HG02763 (cell line): Measurements from ENCODE around the gene RPL18.
"Not testable (repeated sequence)": the region's sequence is repeated elsewhere in the genome, so short reads cannot be mapped to it uniquely, and the experiment has no call there.

Experiments
- ATAC-seq: cut with Tn5 transposase; IDR thresholded peaks from one replicate; pipeline ENCODE4 v1.9.1; 2021; ENCODE audit warnings: mild to moderate bottlenecking, moderate library complexity; ENCODE audit not compliant: unreplicated experiment

The RPL18 gene

GRCh38 chr19:48618916-48619691, at the start of gene RPL18, which contains the start of gene SPHK2:
Gene RPL18 (minus strand): TSS chr19:48619178. CDS start chr19:48619143, 35 bp downstream.
Gene SPHK2 (plus strand): TSS chr19:48619506. CDS start chr19:48620515, 1,009 bp downstream.
- ATAC-seq, result peak; percentile 84

GRCh38 chr19:48668761-48669160, 49.8 kb upstream of the RPL18 start:
- no peak for ATAC-seq

- ATAC-seq, result no peak
These were observed 49.4 kb upstream of the RPL18 start for GRCh38 chr19:48668332-48668731.

GRCh38 chr19:48665786-48666185, 46.8 kb upstream of the RPL18 start:
- no peak for ATAC-seq

GRCh38 chr19:48664476-48664875, 45.5 kb upstream of the RPL18 start:
- ATAC-seq, result no peak

- no peak for ATAC-seq
These were observed 44.7 kb upstream of the RPL18 start for GRCh38 chr19:48663667-48664066.

- ATAC-seq, result no peak
These were observed 42.7 kb upstream of the RPL18 start for GRCh38 chr19:48661711-48662090.

- ATAC-seq, result peak; percentile 75
These were observed 42.1 kb upstream of the RPL18 start for GRCh38 chr19:48660852-48661710.

GRCh38 chr19:48659768-48660167, 40.8 kb upstream of the RPL18 start:
- no peak for ATAC-seq

GRCh38 chr19:48658483-48658882, 39.5 kb upstream of the RPL18 start:
- no peak for ATAC-seq

- ATAC-seq, result not testable (repeated sequence)
These were observed 38.9 kb upstream of the RPL18 start for GRCh38 chr19:48657828-48658227.

GRCh38 chr19:48656840-48657474, 38.0 kb upstream of the RPL18 start:
- ATAC-seq, result no peak

- no peak for ATAC-seq
These were observed 35.5 kb upstream of the RPL18 start for GRCh38 chr19:48654299-48655059.

- ATAC-seq, result no peak
These were observed 32.7 kb upstream of the RPL18 start for GRCh38 chr19:48651683-48652048.

GRCh38 chr19:48650974-48651682, 32.1 kb upstream of the RPL18 start:
- no peak for ATAC-seq

- no peak for ATAC-seq
These were observed 29.2 kb upstream of the RPL18 start for GRCh38 chr19:48648134-48648533.

GRCh38 chr19:48646722-48647216, 27.8 kb upstream of the RPL18 start:
- ATAC-seq, result no peak

GRCh38 chr19:48646001-48646721, 27.2 kb upstream of the RPL18 start, which contains the start of gene CA11:
Gene CA11 (minus strand): TSS chr19:48646187. CDS start chr19:48645632, 555 bp downstream.
- ATAC-seq, result peak; percentile 79

- no peak for ATAC-seq
These were observed 26.6 kb upstream of the RPL18 start for GRCh38 chr19:48645620-48646000.
